ENCODE measurements around the gene TCTN2.

DNA sequence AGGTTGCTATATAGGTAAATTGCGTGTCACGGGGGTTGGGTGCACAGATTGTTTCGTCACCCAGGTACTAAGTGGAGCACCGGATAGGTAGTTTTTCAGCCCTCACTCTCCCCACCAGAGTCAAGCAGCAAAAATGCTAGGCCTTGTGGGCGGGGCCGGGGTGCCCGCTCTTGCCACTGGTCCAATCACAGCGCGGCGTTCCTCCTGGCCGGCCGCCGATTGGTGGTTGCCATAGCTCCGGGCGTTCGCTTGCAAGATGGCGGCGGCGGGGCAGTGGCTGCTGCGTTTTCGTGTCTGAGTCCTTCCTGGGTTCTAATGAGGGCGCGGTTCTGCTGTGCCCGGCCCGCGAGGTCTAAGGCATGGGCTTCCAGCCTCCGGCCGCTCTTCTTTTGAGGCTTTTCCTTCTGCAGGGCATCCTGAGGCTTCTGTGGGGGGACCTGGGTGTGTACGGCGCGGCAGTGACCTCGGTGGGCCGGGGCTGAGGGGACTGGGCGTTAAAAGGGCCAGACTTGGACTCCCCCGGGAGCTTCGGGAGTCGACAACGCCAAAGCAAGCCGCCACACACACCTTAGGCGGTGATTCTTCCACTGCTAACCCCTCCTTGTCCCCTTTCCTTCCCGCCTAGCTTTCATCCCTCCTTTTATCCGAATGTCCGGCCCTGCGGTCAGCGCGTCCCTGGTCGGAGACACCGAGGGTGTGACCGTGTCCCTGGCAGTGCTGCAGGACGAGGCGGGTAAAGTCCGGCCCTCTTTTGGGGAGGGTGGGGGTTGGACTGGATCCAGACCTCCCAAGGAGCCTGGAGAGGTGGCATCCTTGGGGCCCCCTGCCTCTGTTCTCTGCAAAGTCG, at the start of gene TCTN2:
- TF ChIP-seq, protein P1, sequence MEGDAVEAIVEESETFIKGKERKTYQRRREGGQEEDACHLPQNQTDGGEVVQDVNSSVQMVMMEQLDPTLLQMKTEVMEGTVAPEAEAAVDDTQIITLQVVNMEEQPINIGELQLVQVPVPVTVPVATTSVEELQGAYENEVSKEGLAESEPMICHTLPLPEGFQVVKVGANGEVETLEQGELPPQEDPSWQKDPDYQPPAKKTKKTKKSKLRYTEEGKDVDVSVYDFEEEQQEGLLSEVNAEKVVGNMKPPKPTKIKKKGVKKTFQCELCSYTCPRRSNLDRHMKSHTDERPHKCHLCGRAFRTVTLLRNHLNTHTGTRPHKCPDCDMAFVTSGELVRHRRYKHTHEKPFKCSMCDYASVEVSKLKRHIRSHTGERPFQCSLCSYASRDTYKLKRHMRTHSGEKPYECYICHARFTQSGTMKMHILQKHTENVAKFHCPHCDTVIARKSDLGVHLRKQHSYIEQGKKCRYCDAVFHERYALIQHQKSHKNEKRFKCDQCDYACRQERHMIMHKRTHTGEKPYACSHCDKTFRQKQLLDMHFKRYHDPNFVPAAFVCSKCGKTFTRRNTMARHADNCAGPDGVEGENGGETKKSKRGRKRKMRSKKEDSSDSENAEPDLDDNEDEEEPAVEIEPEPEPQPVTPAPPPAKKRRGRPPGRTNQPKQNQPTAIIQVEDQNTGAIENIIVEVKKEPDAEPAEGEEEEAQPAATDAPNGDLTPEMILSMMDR (IDR thresholded peaks at IDR 0.05; ENCODE audit: low read length): no peak
- TF ChIP-seq EZH2 (optimal IDR thresholded peaks at IDR 0.05; ENCODE audit: low read depth, low read length): no peak
